Erythroblast (primary cell): ENCODE measurements around the gene CMSS1.

Source experiments
- GATA1 ChIP-seq: IDR thresholded peaks from 2 replicates; pipeline ENCODE4 v1.6.1; 2011; ENCODE audit warnings: low read depth, mild to moderate bottlenecking, control low read depth, low read length, moderate library complexity
- POLR2A ChIP-seq: IDR thresholded peaks from 2 replicates; pipeline ENCODE4 v1.6.1; 2011; ENCODE audit warnings: mild to moderate bottlenecking, low read length

DNA sequence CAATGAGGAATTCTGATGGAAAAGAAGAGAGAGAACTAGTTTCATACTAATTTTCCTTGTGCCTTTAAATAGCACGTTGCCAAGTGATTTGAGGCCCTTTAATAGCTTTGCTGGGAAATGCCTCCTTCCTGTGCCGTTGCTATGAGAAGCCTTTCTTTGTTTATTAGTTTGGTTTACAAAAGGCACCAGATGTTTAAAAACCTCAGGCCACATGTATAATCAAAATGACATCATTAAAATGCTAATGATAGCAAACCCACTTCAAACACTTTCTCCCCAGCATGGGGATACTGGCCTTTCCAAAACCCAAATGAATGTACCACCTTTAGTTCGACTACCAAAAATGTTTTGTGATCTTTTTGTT lies 393.1 kb downstream of the CMSS1 start:
- no peak for TF ChIP-seq POLR2A
- TF ChIP-seq GATA1 = no peak
